HepG2 (cell line): ENCODE measurements around the gene SPATA12. TPM values are rescaled to one million over a fixed set of nuclear protein-coding genes. Genes with fewer than 3 reads are reported as not detected.

Source experiments
- CHD4 ChIP-seq: fragments of 200-600 bp; sonication (generic); IDR thresholded peaks from 2 replicates; pipeline ENCODE4 v1.7.0; 2017; ENCODE audit warnings: mild to moderate bottlenecking, low read length, borderline replicate concordance
- DMAP1 ChIP-seq: IDR thresholded peaks from 2 replicates; pipeline ENCODE4 v1.6.1; 2016
- HMG20A ChIP-seq: IDR thresholded peaks from 2 replicates; pipeline ENCODE4 v1.6.1; 2016; ENCODE audit warnings: borderline replicate concordance
- HMG20B ChIP-seq: conservative IDR thresholded peaks from 2 replicates; pipeline ENCODE4 v1.6.1; 2016; ENCODE audit warnings: missing genetic modification reagents, missing compliant biosample characterization
- HOXA7 ChIP-seq: sonication (generic); formaldehyde crosslinking; IDR thresholded peaks from 2 replicates; pipeline ENCODE4 v1.8.1; 2022; ENCODE audit warnings: mild to moderate bottlenecking, missing genetic modification reagents, moderate library complexity
- PCBP1 ChIP-seq: fragments of 200-400 bp; formaldehyde crosslinking; IDR thresholded peaks from 2 replicates; pipeline ENCODE4 v1.6.1; 2017; ENCODE audit warnings: mild to moderate bottlenecking, low read depth, low read length, borderline replicate concordance
- RXRB ChIP-seq: IDR thresholded peaks from 2 replicates; pipeline ENCODE4 v1.6.1; 2016; ENCODE audit warnings: borderline replicate concordance, missing genetic modification reagents, missing compliant biosample characterization
- SOX6 ChIP-seq, 2 experiments: fragments of 450-650 bp in 1 of 2; sonication (generic) in 1 of 2; formaldehyde crosslinking in 1 of 2; IDR thresholded peaks; 2 replicates each; pipeline versions ENCODE4 v1.4.0 to v1.6.1; 2017 to 2020; ENCODE audit warnings: antibody characterized with exemption in 1 of 2, mild to moderate bottlenecking in 1 of 2, missing genetic modification reagents in 1 of 2
- TARDBP ChIP-seq: sonication (generic); formaldehyde crosslinking; IDR thresholded peaks from 2 replicates; pipeline ENCODE4 v1.8.0; 2022; ENCODE audit warnings: mild to moderate bottlenecking, missing genetic modification reagents
- TCF7L2 ChIP-seq: IDR thresholded peaks from 2 replicates; pipeline ENCODE4 v1.6.1; 2011; ENCODE audit warnings: mild to moderate bottlenecking, low read depth, low read length, moderate library complexity
- TMF1 ChIP-seq: sonication (generic); formaldehyde crosslinking; IDR thresholded peaks from 2 replicates; pipeline ENCODE4 v1.8.1; 2022; ENCODE audit warnings: low read depth, missing genetic modification reagents
- XBP1 ChIP-seq: sonication (generic); formaldehyde crosslinking; IDR thresholded peaks from 2 replicates; pipeline ENCODE4 v1.5.0; 2020; ENCODE audit warnings: missing genetic modification reagents
- ZNF232 ChIP-seq: sonication (generic); formaldehyde crosslinking; IDR thresholded peaks from 2 replicates; pipeline ENCODE4 v1.4.0; 2020; ENCODE audit warnings: missing genetic modification reagents, borderline replicate concordance
- ZNF543 ChIP-seq: sonication (generic); formaldehyde crosslinking; IDR thresholded peaks from 2 replicates; pipeline ENCODE4 v1.4.0; 2020; ENCODE audit warnings: mild to moderate bottlenecking, missing genetic modification reagents
- ZNF674 ChIP-seq: sonication (generic); formaldehyde crosslinking; IDR thresholded peaks from 2 replicates; pipeline ENCODE4 v1.5.0; 2020; ENCODE audit warnings: low read depth, mild to moderate bottlenecking, missing genetic modification reagents
- polyA plus RNA-seq, 8 experiments: library from polyadenylated mRNA; depleted of rRNA in 3 of 8; stranded (reverse) in 7 of 8; unstranded in 1 of 8; fragments of >200 nt; fragmentation: Illumina TruSeq in 4 of 8; extraction: Trizol in 4 of 8; gene quantifications; 2 replicates each; pipeline versions ENCODE4 v1.2.1 to v1.2.3, GENCODE V29; 2011 to 2016; ENCODE audit warnings: low read depth in 4 of 8, missing spikeins in 1 of 8, mixed read lengths in 1 of 8; ENCODE audit not compliant: insufficient read depth in 1 of 8
- total RNA-seq, 5 experiments: library from RNA; depleted of rRNA; stranded (reverse); fragments of >200 nt; fragmentation: Illumina TruSeq; extraction: Trizol; gene quantifications; 2 replicates each; pipeline ENCODE4 v1.2.3, GENCODE V29; 2016; ENCODE audit warnings: low read depth in 1 of 5
- TF ChIP-seq, protein P1 (sequence below): sonication (generic); formaldehyde crosslinking; IDR thresholded peaks from 2 replicates; pipeline ENCODE4 v1.9.0; 2022; ENCODE audit warnings: low read depth, missing genetic modification reagents
- TF ChIP-seq, protein P2 (sequence below): sonication (generic); formaldehyde crosslinking; IDR thresholded peaks from 2 replicates; pipeline ENCODE4 v1.5.0; 2020; ENCODE audit warnings: missing genetic modification reagents
- TF ChIP-seq, protein P3 (sequence below): sonication (generic); formaldehyde crosslinking; IDR thresholded peaks from 2 replicates; pipeline ENCODE4 v1.4.0; 2020; ENCODE audit warnings: missing genetic modification reagents, borderline replicate concordance
- TF ChIP-seq, protein P4 (sequence below): sonication (generic); formaldehyde crosslinking; IDR thresholded peaks from 2 replicates; pipeline ENCODE4 v1.8.0; 2022; ENCODE audit warnings: mild to moderate bottlenecking, missing genetic modification reagents; ENCODE audit not compliant: insufficient replicate concordance
- TF ChIP-seq, protein P5 (sequence below): sonication (generic); formaldehyde crosslinking; IDR thresholded peaks from 2 replicates; pipeline ENCODE4 v1.4.0; 2020; ENCODE audit warnings: missing genetic modification reagents, borderline replicate concordance

The SPATA12 gene
- total and polyA plus RNA-seq, 2 of the 13 experiments (the other 11 are each of a cell fraction or from before 2014, with no cell fraction given) = 0.09 to 0.25 TPM

DNA sequence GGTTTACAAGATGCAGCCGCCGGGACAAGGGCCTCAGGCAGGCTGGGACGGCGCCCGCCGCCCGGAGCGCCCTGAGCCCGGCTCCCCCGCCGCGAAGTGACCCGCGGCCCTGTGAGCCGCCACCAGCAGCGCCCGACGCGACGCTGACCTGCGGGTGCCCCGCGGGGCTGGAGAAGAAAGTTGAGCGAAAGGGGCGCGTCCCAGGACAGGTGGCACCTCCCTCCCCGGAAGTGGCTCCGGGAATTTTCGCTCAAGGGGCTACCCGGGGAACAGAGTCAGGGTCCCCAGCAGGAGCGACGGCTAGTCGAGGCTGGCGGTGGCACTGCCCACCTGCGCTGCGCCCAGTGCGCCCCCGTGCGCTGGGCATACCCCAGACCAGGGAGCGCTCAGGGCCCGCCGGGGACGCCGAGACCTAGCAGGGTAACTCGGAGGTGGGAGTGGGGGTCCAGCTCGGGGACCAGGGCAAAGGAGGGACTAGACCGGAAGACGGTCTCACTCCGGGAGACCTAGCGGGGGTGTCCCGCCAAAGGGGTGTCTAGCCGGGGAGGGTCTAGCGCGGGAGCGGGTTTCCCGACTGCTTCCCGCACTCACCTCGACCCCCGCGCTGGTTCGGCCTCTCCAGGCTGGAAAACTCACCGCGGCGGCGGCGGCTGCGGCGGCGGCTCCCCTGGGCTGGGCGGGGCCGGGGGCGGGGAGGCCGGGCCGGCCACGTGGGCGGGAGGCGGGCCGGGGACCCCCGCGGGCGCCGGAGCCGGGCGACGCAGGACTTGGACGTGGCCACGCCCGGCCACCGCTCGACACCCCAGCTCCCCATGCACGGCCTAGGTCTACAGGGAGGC lies 18.4 kb downstream of the SPATA12 start (continued):
- TF ChIP-seq, protein P1, sequence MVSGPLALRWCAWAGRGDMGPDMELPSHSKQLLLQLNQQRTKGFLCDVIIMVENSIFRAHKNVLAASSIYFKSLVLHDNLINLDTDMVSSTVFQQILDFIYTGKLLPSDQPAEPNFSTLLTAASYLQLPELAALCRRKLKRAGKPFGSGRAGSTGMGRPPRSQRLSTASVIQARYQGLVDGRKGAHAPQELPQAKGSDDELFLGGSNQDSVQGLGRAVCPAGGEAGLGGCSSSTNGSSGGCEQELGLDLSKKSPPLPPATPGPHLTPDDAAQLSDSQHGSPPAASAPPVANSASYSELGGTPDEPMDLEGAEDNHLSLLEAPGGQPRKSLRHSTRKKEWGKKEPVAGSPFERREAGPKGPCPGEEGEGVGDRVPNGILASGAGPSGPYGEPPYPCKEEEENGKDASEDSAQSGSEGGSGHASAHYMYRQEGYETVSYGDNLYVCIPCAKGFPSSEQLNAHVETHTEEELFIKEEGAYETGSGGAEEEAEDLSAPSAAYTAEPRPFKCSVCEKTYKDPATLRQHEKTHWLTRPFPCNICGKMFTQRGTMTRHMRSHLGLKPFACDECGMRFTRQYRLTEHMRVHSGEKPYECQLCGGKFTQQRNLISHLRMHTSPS (CRISPR knock-in tag) = peak; percentile 92
- TF ChIP-seq ZNF543 (CRISPR knock-in tag) = peak; percentile 13; the same call in 1 of the 2 replicates
- TF ChIP-seq TARDBP (CRISPR knock-in tag) = no peak
- TF ChIP-seq DMAP1 (CRISPR knock-in tag) = no peak
- TF ChIP-seq RXRB = 0 out of 2 replicates have a peak, but pooled peaks have one; percentile 9
- TF ChIP-seq, protein P2, sequence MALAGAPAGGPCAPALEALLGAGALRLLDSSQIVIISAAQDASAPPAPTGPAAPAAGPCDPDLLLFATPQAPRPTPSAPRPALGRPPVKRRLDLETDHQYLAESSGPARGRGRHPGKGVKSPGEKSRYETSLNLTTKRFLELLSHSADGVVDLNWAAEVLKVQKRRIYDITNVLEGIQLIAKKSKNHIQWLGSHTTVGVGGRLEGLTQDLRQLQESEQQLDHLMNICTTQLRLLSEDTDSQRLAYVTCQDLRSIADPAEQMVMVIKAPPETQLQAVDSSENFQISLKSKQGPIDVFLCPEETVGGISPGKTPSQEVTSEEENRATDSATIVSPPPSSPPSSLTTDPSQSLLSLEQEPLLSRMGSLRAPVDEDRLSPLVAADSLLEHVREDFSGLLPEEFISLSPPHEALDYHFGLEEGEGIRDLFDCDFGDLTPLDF (CRISPR knock-in tag) = no peak
- TF ChIP-seq, protein P3, sequence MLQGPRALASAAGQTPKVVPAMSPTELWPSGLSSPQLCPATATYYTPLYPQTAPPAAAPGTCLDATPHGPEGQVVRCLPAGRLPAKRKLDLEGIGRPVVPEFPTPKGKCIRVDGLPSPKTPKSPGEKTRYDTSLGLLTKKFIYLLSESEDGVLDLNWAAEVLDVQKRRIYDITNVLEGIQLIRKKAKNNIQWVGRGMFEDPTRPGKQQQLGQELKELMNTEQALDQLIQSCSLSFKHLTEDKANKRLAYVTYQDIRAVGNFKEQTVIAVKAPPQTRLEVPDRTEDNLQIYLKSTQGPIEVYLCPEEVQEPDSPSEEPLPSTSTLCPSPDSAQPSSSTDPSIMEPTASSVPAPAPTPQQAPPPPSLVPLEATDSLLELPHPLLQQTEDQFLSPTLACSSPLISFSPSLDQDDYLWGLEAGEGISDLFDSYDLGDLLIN (CRISPR knock-in tag) = 0 out of 2 replicates have a peak, but pooled peaks have one; percentile 26
- TF ChIP-seq XBP1 (CRISPR knock-in tag) = no peak
- TF ChIP-seq ZNF232 = no peak
- TF ChIP-seq HMG20B (CRISPR knock-in tag) = no peak
- peak; percentile 76; the same call in 1 of the 2 replicates for TF ChIP-seq TMF1 (CRISPR knock-in tag)
- no peak for TF ChIP-seq CHD4
- TF ChIP-seq TCF7L2 = no peak
- TF ChIP-seq HOXA7 = no peak
- TF ChIP-seq, protein P4, sequence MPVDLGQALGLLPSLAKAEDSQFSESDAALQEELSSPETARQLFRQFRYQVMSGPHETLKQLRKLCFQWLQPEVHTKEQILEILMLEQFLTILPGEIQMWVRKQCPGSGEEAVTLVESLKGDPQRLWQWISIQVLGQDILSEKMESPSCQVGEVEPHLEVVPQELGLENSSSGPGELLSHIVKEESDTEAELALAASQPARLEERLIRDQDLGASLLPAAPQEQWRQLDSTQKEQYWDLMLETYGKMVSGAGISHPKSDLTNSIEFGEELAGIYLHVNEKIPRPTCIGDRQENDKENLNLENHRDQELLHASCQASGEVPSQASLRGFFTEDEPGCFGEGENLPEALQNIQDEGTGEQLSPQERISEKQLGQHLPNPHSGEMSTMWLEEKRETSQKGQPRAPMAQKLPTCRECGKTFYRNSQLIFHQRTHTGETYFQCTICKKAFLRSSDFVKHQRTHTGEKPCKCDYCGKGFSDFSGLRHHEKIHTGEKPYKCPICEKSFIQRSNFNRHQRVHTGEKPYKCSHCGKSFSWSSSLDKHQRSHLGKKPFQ (CRISPR knock-in tag) = peak; percentile 56
- TF ChIP-seq, protein P5, sequence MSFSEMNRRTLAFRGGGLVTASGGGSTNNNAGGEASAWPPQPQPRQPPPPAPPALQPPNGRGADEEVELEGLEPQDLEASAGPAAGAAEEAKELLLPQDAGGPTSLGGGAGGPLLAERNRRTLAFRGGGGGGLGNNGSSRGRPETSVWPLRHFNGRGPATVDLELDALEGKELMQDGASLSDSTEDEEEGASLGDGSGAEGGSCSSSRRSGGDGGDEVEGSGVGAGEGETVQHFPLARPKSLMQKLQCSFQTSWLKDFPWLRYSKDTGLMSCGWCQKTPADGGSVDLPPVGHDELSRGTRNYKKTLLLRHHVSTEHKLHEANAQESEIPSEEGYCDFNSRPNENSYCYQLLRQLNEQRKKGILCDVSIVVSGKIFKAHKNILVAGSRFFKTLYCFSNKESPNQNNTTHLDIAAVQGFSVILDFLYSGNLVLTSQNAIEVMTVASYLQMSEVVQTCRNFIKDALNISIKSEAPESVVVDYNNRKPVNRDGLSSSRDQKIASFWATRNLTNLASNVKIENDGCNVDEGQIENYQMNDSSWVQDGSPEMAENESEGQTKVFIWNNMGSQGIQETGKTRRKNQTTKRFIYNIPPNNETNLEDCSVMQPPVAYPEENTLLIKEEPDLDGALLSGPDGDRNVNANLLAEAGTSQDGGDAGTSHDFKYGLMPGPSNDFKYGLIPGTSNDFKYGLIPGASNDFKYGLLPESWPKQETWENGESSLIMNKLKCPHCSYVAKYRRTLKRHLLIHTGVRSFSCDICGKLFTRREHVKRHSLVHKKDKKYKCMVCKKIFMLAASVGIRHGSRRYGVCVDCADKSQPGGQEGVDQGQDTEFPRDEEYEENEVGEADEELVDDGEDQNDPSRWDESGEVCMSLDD = no peak
- no peak for TF ChIP-seq ZNF674 (CRISPR knock-in tag)
- no peak for TF ChIP-seq SOX6 (IDR thresholded peaks at IDR 0.05)
- peak; percentile 30; the same call in 1 of the 2 replicates for TF ChIP-seq SOX6 (CRISPR knock-in tag; IDR thresholded peaks at IDR 0.05)
- no peak for TF ChIP-seq HMG20A (CRISPR knock-in tag)
- TF ChIP-seq PCBP1 = no peak
